Stomach (tissue), 4 donors: ENCODE results near the gene MKKS.

Experiments used
- POLR2A ChIP-seq, 4 donors: fragments of 450-650 bp; IDR thresholded peaks; one replicate each; pipeline ENCODE4 v1.6.1; 2016; ENCODE audit warnings: antibody characterized with exemption in 4 of 4, control low read depth in 2 of 4, mild to moderate bottlenecking in 1 of 4, moderate library complexity in 1 of 4
- POLR2AphosphoS5 ChIP-seq, 3 donors: sonication (generic); formaldehyde crosslinking; IDR thresholded peaks; one replicate each; pipeline ENCODE4 v1.6.1; 2016; ENCODE audit warnings: antibody characterized with exemption in 3 of 3

DNA sequence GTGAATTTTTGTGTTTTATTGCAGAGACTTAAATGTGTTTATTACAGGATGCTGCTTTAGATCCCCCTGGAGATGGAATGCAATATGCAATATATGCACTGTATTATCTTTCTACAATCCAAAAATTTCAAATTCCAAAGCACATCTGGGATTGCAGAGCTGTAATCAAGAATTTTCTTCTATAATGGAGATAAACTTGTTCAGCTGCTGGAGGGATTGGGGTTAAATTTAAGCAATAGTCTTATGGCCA, 66.4 kb downstream of the MKKS start:
- no peak for TF ChIP-seq POLR2AphosphoS5 (IDR thresholded peaks at IDR 0.05)
- TF ChIP-seq POLR2A (IDR thresholded peaks at IDR 0.05), result no peak
